GM23248 (cell line): Measurements from ENCODE around the gene HMGB2.

Source experiments
- EZH2 ChIP-seq: fragments of 200-600 bp; sonication (generic); IDR thresholded peaks from 2 replicates; pipeline ENCODE4 v1.6.1; 2018; ENCODE audit warnings: antibody characterized with exemption, mild to moderate bottlenecking; ENCODE audit not compliant: insufficient read depth, poor library complexity, severe bottlenecking
- EZH2phosphoT487 ChIP-seq: fragments of 200-600 bp; sonication (generic); IDR thresholded peaks from 2 replicates; pipeline ENCODE4 v1.6.1; 2018; ENCODE audit warnings: antibody characterized with exemption, moderate library complexity, mild to moderate bottlenecking, low read depth; ENCODE audit not compliant: insufficient read depth

DNA sequence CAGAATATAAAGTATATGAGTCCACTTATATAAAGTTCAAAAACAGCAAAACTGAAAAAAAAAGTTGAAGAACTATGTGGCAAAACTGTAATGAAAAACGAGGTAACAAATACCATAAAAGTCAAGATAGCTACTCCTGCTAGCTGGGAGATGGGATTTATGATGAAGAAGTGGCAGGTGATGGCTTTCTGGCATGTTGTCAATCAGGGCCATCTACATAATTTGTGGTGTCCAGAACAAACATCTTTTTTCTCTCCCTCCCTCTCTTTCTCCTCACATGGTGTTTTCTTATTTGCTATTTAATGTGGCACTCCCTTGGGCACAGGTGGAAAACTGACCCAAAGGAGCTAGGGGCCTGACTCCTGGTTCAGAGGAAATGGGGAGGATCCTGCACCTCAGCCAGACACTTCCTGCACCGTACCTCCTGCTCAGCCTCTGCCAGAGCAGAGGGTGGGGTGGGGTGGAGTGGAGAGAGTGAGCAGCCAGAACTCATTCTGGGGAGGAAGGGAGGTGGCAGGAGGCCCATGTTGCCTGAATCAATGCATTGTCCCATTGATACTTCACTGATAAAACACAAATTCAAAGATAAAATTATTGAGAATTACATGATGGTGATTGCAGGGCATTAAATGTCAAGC lies 31.3 kb upstream of the HMGB2 start:
- TF ChIP-seq EZH2 (no peak), EZH2phosphoT487 (no peak)
